Measurements from ENCODE around the gene KCNC3.

The KCNC3 gene

GRCh38 chr19:50311723-50312635 lies 17.2 kb downstream of the KCNC3 start:
- DNase-seq (ENCODE audit: low spot score), result no peak

DNA sequence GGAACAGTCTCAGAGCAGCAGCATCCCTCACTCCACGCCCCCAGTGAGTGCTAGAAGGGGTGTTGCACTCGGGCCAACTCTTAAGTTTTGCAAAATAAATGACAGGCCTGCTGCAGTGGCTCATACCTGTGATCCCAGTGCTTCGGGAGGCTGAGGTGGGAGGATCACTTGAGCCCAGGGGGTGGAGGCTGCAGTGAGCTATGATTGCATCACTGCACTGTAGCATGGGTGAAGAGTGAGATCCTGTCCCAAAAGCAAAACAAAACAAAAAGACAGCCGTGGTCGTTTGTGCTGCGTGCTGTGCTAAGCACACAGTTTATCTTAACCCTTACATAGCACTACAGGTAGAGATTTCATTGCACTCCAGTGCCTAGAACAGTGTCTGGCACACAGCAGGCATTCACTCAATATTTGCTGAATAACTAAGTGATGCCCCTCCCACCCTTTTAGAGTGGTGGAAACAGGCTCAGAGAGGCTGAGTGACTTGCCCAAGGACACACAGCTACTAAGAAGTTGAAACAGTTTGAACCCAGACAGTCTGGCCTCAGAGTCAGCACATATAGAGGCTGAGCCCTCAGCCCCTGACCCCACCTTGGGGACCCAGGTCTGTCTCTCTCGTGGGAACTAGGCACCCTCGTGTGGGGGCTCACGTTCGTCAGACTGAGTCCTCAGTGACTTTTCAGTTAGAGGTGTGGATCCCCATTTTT lies 18.3 kb downstream of the KCNC3 start:
- DNase-seq (ENCODE audit: low spot score), result no peak

DNA sequence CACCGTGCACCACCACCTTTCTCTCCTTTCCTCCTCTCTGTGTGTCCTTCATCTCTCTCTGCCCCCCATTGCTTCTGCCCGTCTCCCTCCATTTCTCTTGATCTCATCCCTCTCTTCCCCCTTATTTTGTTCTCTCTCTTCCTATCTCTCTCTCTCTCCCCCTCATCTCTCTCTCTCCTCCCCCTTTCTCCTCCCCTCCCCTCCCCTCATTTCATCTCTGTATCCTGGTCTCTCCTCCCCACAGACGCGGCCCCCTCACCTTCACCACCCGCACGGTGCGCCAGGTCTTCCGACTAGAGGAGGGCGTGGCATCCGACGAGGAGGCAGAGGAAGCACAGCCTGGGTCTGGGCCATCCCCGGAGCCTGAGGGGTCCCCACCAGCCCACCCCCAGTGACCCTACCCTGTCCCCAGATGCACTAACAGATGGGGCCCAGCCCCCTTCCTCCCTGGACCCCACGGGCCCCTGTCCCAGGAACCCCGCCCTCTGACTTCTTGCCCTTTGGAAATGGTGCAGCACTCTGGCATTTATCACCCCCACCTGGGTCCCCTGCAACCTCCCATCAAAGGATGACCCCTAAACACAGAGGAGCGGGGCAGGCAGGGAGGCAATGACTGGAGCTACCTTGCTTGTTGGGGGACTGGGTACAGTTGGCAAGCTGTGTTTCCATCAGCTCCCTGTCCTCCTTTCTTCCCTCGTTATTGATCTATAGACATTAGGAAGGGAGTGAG lies 19.6 kb downstream of the KCNC3 start:
- no peak for DNase-seq (ENCODE audit: low spot score)

DNA sequence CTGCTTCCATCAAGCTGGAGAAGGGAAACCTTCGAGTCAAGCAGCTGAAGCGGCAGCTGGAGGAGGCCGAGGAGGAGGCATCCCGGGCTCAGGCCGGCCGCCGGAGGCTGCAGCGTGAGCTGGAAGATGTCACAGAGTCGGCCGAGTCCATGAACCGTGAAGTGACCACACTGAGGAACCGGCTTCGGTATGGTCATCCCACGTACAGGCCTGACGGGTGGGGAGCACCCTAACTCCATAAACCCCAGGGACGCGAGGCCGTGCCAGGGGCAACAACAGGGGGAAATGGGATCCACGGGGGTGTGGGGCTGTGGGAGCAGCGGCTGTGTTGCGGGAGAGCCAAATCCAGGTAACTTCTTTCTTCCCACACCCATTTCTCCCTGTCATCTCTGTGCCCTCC lies 20.2 kb downstream of the KCNC3 start:
- DNase-seq (ENCODE audit: low spot score), result no peak

GRCh38 chr19:50303558-50303957 lies 25.6 kb downstream of the KCNC3 start:
- DNase-seq (ENCODE audit: low spot score), result no peak

- no peak for DNase-seq (ENCODE audit: low spot score)
These were observed 27.6 kb downstream of the KCNC3 start for GRCh38 chr19:50301607-50301971.

DNA sequence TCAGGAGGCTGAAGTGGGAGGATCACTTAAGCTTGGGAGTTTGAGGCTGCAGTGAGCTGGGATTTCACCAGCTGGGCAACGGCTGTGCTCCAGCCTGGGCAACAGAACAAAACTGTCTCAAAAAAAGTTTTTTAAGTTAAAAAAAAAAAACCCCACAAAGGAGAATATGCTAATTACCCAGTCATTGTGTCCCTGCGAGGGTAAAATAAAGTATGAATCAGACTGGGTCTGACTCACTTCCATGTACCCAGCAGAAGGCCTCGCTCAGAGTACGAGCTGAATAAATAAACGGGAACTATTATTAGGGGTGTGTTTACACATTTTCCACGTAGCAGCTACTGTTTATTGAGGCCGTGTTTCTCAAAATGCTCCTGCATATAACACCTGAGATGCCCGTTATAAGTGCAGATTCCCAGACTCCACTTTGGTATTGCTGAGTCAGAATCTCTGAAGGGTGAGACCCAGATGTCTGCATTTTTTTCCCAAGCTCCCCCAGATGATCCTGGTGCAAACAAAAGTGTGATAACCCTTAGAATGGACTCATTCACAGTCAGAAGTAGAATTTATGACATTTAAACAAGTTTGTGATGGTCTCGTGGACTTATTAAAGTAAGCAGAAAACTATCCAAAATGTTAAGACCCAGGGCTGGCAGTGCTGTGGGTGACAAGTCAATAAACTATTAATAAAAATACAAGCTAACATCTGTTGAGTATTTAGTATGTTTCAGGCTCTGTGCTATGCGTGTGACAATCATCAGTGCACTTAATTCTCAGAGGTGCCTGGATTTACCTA lies 28.2 kb downstream of the KCNC3 start:
- DNase-seq (ENCODE audit: low spot score), result peak; percentile 85

DNA sequence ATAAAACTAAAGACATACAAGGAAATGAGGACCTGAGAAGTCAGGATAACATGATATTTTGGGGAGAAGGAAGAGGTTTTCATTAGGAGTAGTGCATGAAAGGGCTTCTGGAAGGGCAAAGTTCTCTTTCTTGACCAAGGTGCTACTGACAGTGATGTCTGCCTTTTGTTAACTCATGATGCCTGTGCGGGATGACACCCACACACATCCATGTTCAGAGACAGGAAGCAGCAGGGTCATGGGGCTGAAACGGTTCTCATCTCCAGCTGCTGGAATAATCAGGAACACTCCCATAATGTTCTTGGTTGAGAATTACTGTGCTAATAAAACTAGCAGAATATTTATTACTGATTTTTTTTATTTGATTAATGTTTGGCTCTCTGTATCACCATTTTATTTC lies 29.1 kb downstream of the KCNC3 start:
- peak; percentile 35 for DNase-seq (ENCODE audit: low spot score)

DNA sequence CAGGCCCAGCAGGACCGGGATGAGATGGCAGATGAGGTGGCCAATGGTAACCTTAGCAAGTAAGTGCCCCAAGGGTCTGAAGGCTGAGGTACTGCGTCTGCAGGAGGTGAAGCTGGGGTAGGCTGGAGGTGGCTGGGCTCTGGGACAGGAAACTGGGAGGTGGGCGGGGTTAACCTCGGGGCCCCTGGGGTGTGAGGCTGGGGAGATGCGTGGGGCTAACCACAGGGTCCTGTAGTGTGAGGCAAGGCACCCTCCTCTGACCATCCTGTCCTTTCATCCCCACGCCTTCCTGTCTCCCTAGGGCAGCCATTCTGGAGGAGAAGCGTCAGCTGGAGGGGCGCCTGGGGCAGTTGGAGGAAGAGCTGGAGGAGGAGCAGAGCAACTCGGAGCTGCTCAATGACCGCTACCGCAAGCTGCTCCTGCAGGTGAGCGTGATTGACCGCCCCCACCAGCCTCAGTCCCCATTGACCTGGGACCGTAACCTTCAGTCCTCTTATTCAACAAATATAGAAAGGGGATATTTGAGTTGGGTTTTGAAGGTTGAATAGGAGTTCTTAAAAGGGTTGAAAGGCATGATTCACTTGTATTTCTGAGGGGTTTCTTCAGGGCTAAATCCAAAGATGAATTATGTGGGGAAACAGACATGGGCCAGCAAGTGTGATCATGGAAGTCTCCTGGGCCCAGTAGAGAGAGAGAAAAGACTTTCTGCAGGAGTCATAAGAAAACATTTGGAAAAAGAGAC lies 35.7 kb downstream of the KCNC3 start:
- DNase-seq (ENCODE audit: low spot score), result no peak

- no peak for DNase-seq (ENCODE audit: low spot score)
These were observed 36.9 kb downstream of the KCNC3 start for GRCh38 chr19:50292216-50292827.

GRCh38 chr19:50290775-50291174 lies 38.4 kb downstream of the KCNC3 start:
- DNase-seq (ENCODE audit: low spot score), result no peak

DNA sequence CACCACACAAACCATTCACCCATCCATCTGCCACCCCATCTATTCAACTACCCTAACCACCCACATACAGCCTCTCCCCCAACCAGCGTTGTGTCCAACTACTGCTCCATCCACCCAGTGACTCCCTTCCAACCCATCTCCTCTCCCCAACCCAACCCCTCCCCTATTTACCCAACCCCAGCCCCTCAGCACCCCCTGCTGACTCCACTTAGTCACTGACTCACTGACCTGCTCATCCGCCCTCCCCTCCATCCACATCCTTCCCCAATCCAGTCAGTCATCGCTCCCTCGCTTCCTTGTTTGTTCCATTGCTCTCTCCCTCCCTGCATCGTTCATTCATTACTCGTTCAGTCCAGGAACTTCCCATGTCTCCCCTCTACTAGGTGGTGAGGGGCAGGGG lies 39.2 kb downstream of the KCNC3 start:
- no peak for DNase-seq (ENCODE audit: low spot score)

DNA sequence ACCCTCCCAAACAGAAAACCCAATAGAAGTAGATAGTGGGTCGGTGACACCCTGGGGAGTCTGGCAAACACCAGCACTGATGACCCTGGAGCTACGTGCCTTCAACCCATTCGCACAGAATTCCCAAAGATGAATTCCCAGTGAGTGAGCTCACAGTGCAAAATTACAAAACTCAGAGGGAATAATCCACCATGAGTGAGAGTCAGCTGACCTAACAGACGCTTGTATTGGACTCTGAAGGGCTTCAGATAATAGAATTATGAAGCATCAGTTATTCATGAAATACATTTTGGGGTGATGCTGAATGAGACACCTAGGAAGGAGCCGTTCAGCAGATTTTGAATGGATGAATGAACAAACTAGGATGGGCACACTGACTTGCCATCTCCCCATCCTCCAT lies 40.2 kb downstream of the KCNC3 start:
- DNase-seq (ENCODE audit: low spot score), result no peak

- no peak for DNase-seq (ENCODE audit: low spot score)
These were observed 41.8 kb downstream of the KCNC3 start for GRCh38 chr19:50287331-50287730.

DNA sequence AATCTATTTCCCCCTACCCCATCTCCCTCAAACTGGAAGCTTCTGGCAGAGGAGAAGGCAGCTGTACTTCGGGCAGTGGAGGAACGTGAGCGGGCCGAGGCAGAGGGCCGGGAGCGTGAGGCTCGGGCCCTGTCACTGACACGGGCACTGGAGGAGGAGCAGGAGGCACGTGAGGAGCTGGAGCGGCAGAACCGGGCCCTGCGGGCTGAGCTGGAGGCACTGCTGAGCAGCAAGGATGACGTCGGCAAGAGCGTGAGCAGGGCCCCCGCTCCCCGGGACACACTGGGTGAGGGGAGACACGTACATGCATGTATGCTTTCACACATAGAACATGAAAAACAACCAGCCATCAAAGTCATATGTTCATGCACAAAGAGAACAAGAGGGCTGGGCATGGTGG lies 42.7 kb downstream of the KCNC3 start:
- DNase-seq (ENCODE audit: low spot score), result no peak

- no peak for DNase-seq (ENCODE audit: low spot score)
These were observed 43.3 kb downstream of the KCNC3 start for GRCh38 chr19:50285833-50286232.

- no peak for DNase-seq (ENCODE audit: low spot score)
These were observed 47.7 kb downstream of the KCNC3 start for GRCh38 chr19:50281491-50281890.

DNA sequence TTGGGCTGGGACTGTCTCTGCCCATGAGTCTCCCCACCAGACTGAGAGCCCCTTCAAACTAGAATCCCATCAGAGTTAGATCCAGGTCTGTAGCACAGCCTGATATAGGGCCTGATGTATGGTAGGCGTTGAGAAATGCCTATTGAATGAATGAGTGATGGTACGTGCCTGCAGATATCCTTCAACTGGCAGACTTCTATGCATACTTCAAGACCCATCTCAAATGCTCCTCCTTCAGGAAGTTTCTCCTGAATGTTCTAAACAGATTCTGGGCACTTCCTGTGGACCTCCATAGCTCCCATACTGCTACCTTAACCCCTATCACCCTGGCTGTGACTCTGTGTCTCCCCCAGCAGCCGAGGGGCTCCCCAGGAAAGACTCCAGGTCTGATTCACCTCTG lies 48.2 kb downstream of the KCNC3 start:
- no peak for DNase-seq (ENCODE audit: low spot score)

- DNase-seq (ENCODE audit: low spot score), result no peak
These were observed 49.1 kb downstream of the KCNC3 start for GRCh38 chr19:50280074-50280473.

GRCh38 chr19:50277966-50278580 lies 51.1 kb downstream of the KCNC3 start:
- DNase-seq (ENCODE audit: low spot score), result no peak

All from RKO (cell line).